WTC11 (cell line): ENCODE results near the gene KIAA1671. TPM values are rescaled to one million over a fixed set of nuclear protein-coding genes. Genes with fewer than 3 reads are reported as not detected.

Experiments used
- ATAC-seq: fragments of 200-7000 bp; cut with Tn5 transposase; 2 replicates; pipeline ENCODE4 v1.10.0; 2021; ENCODE audit warnings: mild to moderate bottlenecking, moderate library complexity
- CTCF ChIA-PET: fragments of 300-600 bp; sonication (Branson Sonifier 250); formaldehyde crosslinking; loops from one replicate; lab custom pipeline; 2021; ENCODE audit warnings: antibody characterized with exemption; lab: Charles Lee
- POLR2A ChIA-PET: fragments of 350-600 bp; sonication (Branson Sonifier 250); formaldehyde crosslinking; loops from one replicate; lab custom pipeline; 2021; ENCODE audit warnings: antibody characterized with exemption; lab: Charles Lee
- DNase-seq: peaks from one replicate; pipeline ENCODE4 v3.0.0; 2021; ENCODE audit warnings: low spot score
- H3K27ac Mint-ChIP-seq: 2 replicates; pipeline ENCODE4 v1.8.0; 2021; ENCODE audit warnings: mixed read lengths
- H3K27me3 Mint-ChIP-seq: 2 replicates; pipeline ENCODE4 v1.8.0; 2021; ENCODE audit warnings: low read depth, mild to moderate bottlenecking, moderate library complexity, mixed read lengths
- H3K36me3 Mint-ChIP-seq: 2 replicates; pipeline ENCODE4 v1.8.0; 2021; ENCODE audit warnings: mixed read lengths
- H3K4me1 Mint-ChIP-seq: 2 replicates; pipeline ENCODE4 v1.8.0; 2022; ENCODE audit warnings: mixed read lengths
- H3K4me3 Mint-ChIP-seq: 2 replicates; pipeline ENCODE4 v1.8.0; 2021; ENCODE audit warnings: mild to moderate bottlenecking, moderate library complexity, mixed read lengths
- H3K9me3 Mint-ChIP-seq: 2 replicates; pipeline ENCODE4 v1.8.0; 2021; ENCODE audit warnings: mixed read lengths
- ATF3 ChIP-seq: sonication (generic); formaldehyde crosslinking; conservative IDR thresholded peaks from 2 replicates; pipeline ENCODE4 v1.8.1; 2022; ENCODE audit warnings: mild to moderate bottlenecking, missing genetic modification reagents
- CTCF ChIP-seq: fragments of 200-600 bp; IDR thresholded peaks from 2 replicates; pipeline ENCODE4 v1.8.0; 2022; ENCODE audit warnings: antibody characterized with exemption
- ESRRA ChIP-seq: sonication (generic); formaldehyde crosslinking; IDR thresholded peaks from 2 replicates; pipeline ENCODE4 v1.8.1; 2022; ENCODE audit warnings: mild to moderate bottlenecking, missing genetic modification reagents, borderline replicate concordance
- FOXJ3 ChIP-seq: sonication (generic); formaldehyde crosslinking; IDR thresholded peaks from 2 replicates; pipeline ENCODE4 v1.9.0; 2021; ENCODE audit warnings: missing genetic modification reagents, mild to moderate bottlenecking, borderline replicate concordance
- FOXK1 ChIP-seq: sonication (generic); formaldehyde crosslinking; IDR thresholded peaks from 2 replicates; pipeline ENCODE4 v1.8.0; 2022; ENCODE audit warnings: mild to moderate bottlenecking, moderate library complexity, missing genetic modification reagents
- HMGA2 ChIP-seq: fragments of 250-450 bp; sonication (Bioruptor Pico); IDR thresholded peaks from 2 replicates; pipeline ENCODE4 v1.4.0; 2021; ENCODE audit warnings: mild to moderate bottlenecking, moderate library complexity
- MAX ChIP-seq: sonication (generic); formaldehyde crosslinking; IDR thresholded peaks from 2 replicates; pipeline ENCODE4 v1.8.0; 2022; ENCODE audit warnings: mild to moderate bottlenecking, missing genetic modification reagents
- MXD4 ChIP-seq: fragments of 250-450 bp; sonication (Bioruptor Pico); IDR thresholded peaks from 2 replicates; pipeline ENCODE4 v1.8.0; 2021; ENCODE audit warnings: mild to moderate bottlenecking, moderate library complexity, borderline replicate concordance
- NR1H2 ChIP-seq: sonication (generic); formaldehyde crosslinking; IDR thresholded peaks from 2 replicates; pipeline ENCODE4 v1.9.0; 2021; ENCODE audit warnings: mild to moderate bottlenecking, moderate library complexity, missing genetic modification reagents
- SMAD4 ChIP-seq: sonication (generic); formaldehyde crosslinking; IDR thresholded peaks from 2 replicates; pipeline ENCODE4 v1.8.0; 2022; ENCODE audit warnings: mild to moderate bottlenecking, missing genetic modification reagents
- SP1 ChIP-seq: sonication (generic); formaldehyde crosslinking; conservative IDR thresholded peaks from 2 replicates; pipeline ENCODE4 v1.8.1; 2022; ENCODE audit warnings: missing genetic modification reagents
- ZNF219 ChIP-seq: sonication (generic); formaldehyde crosslinking; IDR thresholded peaks from 2 replicates; pipeline ENCODE4 v1.8.0; 2023; ENCODE audit warnings: missing genetic modification reagents, mild to moderate bottlenecking, borderline replicate concordance
- ZNF423 ChIP-seq: fragments of 250-450 bp; sonication (Bioruptor Pico); IDR thresholded peaks from 2 replicates; pipeline ENCODE4 v2.1.2; 2022; ENCODE audit warnings: mild to moderate bottlenecking, moderate library complexity
- total RNA-seq: library from RNA; stranded (reverse); gene quantifications from 3 replicates; pipeline ENCODE4 v1.2.3, GENCODE V29; 2021
- TF ChIP-seq, protein P1 (sequence below): sonication (generic); formaldehyde crosslinking; IDR thresholded peaks from 2 replicates; pipeline ENCODE4 v1.8.1; 2023; ENCODE audit warnings: mild to moderate bottlenecking, missing genetic modification reagents, moderate library complexity
- TF ChIP-seq, protein P2 (sequence below): fragments of 250-450 bp; sonication (Bioruptor Pico); IDR thresholded peaks from 2 replicates; pipeline ENCODE4 v1.9.0; 2021; ENCODE audit warnings: mild to moderate bottlenecking
- TF ChIP-seq, protein P3 (sequence below): sonication (generic); formaldehyde crosslinking; IDR thresholded peaks from 2 replicates; pipeline ENCODE4 v1.8.0; 2022; ENCODE audit warnings: missing genetic modification reagents
- TF ChIP-seq, protein P4 (sequence below): sonication (generic); formaldehyde crosslinking; IDR thresholded peaks from 2 replicates; pipeline ENCODE4 v1.8.1; 2023; ENCODE audit warnings: mild to moderate bottlenecking, missing genetic modification reagents
- TF ChIP-seq, protein P5 (sequence below): sonication (generic); formaldehyde crosslinking; IDR thresholded peaks from 2 replicates; pipeline ENCODE4 v1.8.1; 2022; ENCODE audit warnings: missing genetic modification reagents, borderline replicate concordance

The KIAA1671 gene
- total RNA-seq, 1 experiment from 2014 or later: 26.0 TPM

DNA sequence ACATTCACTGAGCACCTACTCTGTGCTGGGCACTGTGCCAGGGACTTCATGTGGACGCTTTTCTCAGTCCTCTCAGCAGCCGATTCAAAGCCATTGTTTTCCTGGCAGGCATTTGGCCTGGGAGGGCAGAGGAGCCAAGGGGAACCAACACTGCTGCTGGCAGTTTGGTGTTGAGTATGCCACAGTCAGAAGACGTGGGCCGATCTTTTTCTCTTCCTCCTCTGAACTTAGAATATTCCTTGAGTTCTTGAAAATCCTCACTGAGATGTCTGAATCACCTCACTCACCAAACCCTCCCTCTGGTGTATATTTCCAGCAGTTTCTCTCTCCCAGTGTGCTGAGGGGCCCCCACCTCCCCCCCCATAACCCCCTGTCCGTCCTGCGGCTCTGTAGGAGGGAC lies 132.6 kb downstream of the KIAA1671 start:
- Mint-ChIP-seq H3K9me3 (no peaks in the 10 kb centered on the region), H3K27ac (no peak overlapping the region), H3K4me1 (no peaks in the 10 kb centered on the region), H3K36me3 (no peaks in the 10 kb centered on the region), H3K27me3 (no peaks in the 10 kb centered on the region), H3K4me3 (no peak overlapping the region)
- ATAC-seq: no peak
- TF ChIP-seq SMAD4 (CRISPR knock-in tag) (no peak), CTCF (no peak)
- CTCF ChIA-PET: interaction anchor here (0.9 kb wide), 1 partner anchor 117 kb away, joined by 3 read pairs; no protein-coding TSS in a partner anchor
- DNase-seq: no peak
- POLR2A ChIA-PET: no interaction called here

- H3K27ac Mint-ChIP-seq: no peak overlapping the region
- no peaks in the 10 kb centered on the region for H3K27me3 Mint-ChIP-seq
- no peak overlapping the region for H3K4me3 Mint-ChIP-seq
- H3K4me1 Mint-ChIP-seq: no peaks in the 10 kb centered on the region
- H3K9me3 Mint-ChIP-seq: no peaks in the 10 kb centered on the region
- DNase-seq (no peak), ATAC-seq (no peak)
- CTCF ChIA-PET: interaction anchor here (0.9 to 1.8 kb wide), 2 partner anchors 29 to 116 kb away, joined by 3 to 4 read pairs; no protein-coding TSS in a partner anchor
- H3K36me3 Mint-ChIP-seq: no peaks in the 10 kb centered on the region
- POLR2A ChIA-PET: no interaction called here
- TF ChIP-seq ZNF219 (CRISPR knock-in tag): no peak
- no peak for TF ChIP-seq FOXK1
- no peak for TF ChIP-seq NR1H2 (CRISPR knock-in tag)
- TF ChIP-seq MXD4 (CRISPR knock-in tag): no peak
- no peak for TF ChIP-seq ZNF423 (CRISPR knock-in tag)
- TF ChIP-seq MAX (CRISPR knock-in tag): no peak
- TF ChIP-seq, protein P1, sequence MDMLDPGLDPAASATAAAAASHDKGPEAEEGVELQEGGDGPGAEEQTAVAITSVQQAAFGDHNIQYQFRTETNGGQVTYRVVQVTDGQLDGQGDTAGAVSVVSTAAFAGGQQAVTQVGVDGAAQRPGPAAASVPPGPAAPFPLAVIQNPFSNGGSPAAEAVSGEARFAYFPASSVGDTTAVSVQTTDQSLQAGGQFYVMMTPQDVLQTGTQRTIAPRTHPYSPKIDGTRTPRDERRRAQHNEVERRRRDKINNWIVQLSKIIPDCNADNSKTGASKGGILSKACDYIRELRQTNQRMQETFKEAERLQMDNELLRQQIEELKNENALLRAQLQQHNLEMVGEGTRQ (CRISPR knock-in tag): no peak
- TF ChIP-seq FOXJ3: no peak
- TF ChIP-seq ATF3 (CRISPR knock-in tag): no peak
- no peak for TF ChIP-seq SP1 (CRISPR knock-in tag)
- TF ChIP-seq, protein P2, sequence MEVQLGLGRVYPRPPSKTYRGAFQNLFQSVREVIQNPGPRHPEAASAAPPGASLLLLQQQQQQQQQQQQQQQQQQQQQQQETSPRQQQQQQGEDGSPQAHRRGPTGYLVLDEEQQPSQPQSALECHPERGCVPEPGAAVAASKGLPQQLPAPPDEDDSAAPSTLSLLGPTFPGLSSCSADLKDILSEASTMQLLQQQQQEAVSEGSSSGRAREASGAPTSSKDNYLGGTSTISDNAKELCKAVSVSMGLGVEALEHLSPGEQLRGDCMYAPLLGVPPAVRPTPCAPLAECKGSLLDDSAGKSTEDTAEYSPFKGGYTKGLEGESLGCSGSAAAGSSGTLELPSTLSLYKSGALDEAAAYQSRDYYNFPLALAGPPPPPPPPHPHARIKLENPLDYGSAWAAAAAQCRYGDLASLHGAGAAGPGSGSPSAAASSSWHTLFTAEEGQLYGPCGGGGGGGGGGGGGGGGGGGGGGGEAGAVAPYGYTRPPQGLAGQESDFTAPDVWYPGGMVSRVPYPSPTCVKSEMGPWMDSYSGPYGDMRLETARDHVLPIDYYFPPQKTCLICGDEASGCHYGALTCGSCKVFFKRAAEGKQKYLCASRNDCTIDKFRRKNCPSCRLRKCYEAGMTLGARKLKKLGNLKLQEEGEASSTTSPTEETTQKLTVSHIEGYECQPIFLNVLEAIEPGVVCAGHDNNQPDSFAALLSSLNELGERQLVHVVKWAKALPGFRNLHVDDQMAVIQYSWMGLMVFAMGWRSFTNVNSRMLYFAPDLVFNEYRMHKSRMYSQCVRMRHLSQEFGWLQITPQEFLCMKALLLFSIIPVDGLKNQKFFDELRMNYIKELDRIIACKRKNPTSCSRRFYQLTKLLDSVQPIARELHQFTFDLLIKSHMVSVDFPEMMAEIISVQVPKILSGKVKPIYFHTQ (CRISPR knock-in tag): no peak
- TF ChIP-seq HMGA2 (CRISPR knock-in tag): no peak
- TF ChIP-seq, protein P3, sequence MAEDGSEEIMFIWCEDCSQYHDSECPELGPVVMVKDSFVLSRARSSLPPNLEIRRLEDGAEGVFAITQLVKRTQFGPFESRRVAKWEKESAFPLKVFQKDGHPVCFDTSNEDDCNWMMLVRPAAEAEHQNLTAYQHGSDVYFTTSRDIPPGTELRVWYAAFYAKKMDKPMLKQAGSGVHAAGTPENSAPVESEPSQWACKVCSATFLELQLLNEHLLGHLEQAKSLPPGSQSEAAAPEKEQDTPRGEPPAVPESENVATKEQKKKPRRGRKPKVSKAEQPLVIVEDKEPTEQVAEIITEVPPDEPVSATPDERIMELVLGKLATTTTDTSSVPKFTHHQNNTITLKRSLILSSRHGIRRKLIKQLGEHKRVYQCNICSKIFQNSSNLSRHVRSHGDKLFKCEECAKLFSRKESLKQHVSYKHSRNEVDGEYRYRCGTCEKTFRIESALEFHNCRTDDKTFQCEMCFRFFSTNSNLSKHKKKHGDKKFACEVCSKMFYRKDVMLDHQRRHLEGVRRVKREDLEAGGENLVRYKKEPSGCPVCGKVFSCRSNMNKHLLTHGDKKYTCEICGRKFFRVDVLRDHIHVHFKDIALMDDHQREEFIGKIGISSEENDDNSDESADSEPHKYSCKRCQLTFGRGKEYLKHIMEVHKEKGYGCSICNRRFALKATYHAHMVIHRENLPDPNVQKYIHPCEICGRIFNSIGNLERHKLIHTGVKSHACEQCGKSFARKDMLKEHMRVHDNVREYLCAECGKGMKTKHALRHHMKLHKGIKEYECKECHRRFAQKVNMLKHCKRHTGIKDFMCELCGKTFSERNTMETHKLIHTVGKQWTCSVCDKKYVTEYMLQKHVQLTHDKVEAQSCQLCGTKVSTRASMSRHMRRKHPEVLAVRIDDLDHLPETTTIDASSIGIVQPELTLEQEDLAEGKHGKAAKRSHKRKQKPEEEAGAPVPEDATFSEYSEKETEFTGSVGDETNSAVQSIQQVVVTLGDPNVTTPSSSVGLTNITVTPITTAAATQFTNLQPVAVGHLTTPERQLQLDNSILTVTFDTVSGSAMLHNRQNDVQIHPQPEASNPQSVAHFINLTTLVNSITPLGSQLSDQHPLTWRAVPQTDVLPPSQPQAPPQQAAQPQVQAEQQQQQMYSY (CRISPR knock-in tag): no peak
- TF ChIP-seq, protein P4, sequence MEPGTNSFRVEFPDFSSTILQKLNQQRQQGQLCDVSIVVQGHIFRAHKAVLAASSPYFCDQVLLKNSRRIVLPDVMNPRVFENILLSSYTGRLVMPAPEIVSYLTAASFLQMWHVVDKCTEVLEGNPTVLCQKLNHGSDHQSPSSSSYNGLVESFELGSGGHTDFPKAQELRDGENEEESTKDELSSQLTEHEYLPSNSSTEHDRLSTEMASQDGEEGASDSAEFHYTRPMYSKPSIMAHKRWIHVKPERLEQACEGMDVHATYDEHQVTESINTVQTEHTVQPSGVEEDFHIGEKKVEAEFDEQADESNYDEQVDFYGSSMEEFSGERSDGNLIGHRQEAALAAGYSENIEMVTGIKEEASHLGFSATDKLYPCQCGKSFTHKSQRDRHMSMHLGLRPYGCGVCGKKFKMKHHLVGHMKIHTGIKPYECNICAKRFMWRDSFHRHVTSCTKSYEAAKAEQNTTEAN (CRISPR knock-in tag): no peak
- TF ChIP-seq ESRRA: no peak
- TF ChIP-seq, protein P5, sequence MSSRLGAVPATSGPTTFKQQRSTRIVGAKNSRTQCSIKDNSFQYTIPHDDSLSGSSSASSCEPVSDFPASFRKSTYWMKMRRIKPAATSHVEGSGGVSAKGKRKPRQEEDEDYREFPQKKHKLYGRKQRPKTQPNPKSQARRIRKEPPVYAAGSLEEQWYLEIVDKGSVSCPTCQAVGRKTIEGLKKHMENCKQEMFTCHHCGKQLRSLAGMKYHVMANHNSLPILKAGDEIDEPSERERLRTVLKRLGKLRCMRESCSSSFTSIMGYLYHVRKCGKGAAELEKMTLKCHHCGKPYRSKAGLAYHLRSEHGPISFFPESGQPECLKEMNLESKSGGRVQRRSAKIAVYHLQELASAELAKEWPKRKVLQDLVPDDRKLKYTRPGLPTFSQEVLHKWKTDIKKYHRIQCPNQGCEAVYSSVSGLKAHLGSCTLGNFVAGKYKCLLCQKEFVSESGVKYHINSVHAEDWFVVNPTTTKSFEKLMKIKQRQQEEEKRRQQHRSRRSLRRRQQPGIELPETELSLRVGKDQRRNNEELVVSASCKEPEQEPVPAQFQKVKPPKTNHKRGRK (CRISPR knock-in tag): no peak
Measured at GRCh38 chr22:25085930-25086901, 133.7 kb downstream of the KIAA1671 start.
